H9 (cell line): Measurements from ENCODE around the gene ATP8A2. TPM values are rescaled to one million over a fixed set of nuclear protein-coding genes. Genes with fewer than 3 reads are reported as not detected.

Experiments used
- DNase-seq: peaks from one replicate; pipeline ENCODE4 v3.0.0-alpha.2; 2017
- H2AFZ ChIP-seq: one replicate; pipeline ENCODE4 v1.6.1; 2013; ENCODE audit warnings: mild to moderate bottlenecking, low read length, control low read depth, moderate library complexity
- H2AK5ac ChIP-seq: 2 replicates; pipeline ENCODE4 v1.6.1; 2013; ENCODE audit warnings: low read length, control low read depth, mixed read lengths; ENCODE audit not compliant: insufficient read length
- H2BK120ac ChIP-seq: one replicate; pipeline ENCODE4 v1.6.1; 2013; ENCODE audit warnings: low read depth, mild to moderate bottlenecking, low read length, control low read depth, inconsistent platforms; ENCODE audit not compliant: poor library complexity, severe bottlenecking
- H2BK12ac ChIP-seq: 2 replicates; pipeline ENCODE4 v1.6.1; 2013; ENCODE audit warnings: low read length, control low read depth, mixed read lengths, low read depth; ENCODE audit not compliant: insufficient read length
- H2BK15ac ChIP-seq: 2 replicates; pipeline ENCODE4 v1.6.1; 2013; ENCODE audit warnings: low read depth, low read length, control low read depth
- H2BK20ac ChIP-seq: one replicate; pipeline ENCODE4 v1.6.1; 2013; ENCODE audit warnings: low read depth, mild to moderate bottlenecking, low read length, control low read depth, inconsistent platforms; ENCODE audit not compliant: poor library complexity, severe bottlenecking
- H2BK5ac ChIP-seq: 2 replicates; pipeline ENCODE4 v1.6.1; 2013; ENCODE audit warnings: low read length, control low read depth, mixed read lengths; ENCODE audit not compliant: insufficient read length
- H3K14ac ChIP-seq: 2 replicates; pipeline ENCODE4 v1.6.1; 2013; ENCODE audit warnings: low read length, control low read depth; ENCODE audit not compliant: insufficient read depth
- H3K18ac ChIP-seq: 2 replicates; pipeline ENCODE4 v1.6.1; 2013; ENCODE audit warnings: low read depth, mild to moderate bottlenecking, mixed read lengths, low read length, control low read depth; ENCODE audit not compliant: insufficient read length
- H3K23ac ChIP-seq: 2 replicates; pipeline ENCODE4 v1.6.1; 2013; ENCODE audit warnings: low read length, control low read depth, mixed read lengths, low read depth; ENCODE audit not compliant: insufficient read length
- H3K23me2 ChIP-seq: 2 replicates; pipeline ENCODE4 v1.6.1; 2013; ENCODE audit warnings: low read depth, mild to moderate bottlenecking, mixed read lengths, low read length, control low read depth; ENCODE audit not compliant: insufficient read length, poor library complexity, severe bottlenecking
- H3K27ac ChIP-seq: 2 replicates; pipeline ENCODE4 v1.5.1; 2013; ENCODE audit warnings: low read length, control low read depth, mixed read lengths, low read depth; ENCODE audit not compliant: insufficient read length
- H3K27me3 ChIP-seq: 2 replicates; pipeline ENCODE4 v1.6.1; 2013; ENCODE audit warnings: low read length, control low read depth, inconsistent platforms; ENCODE audit not compliant: insufficient read depth
- H3K4ac ChIP-seq: 2 replicates; pipeline ENCODE4 v1.6.1; 2013; ENCODE audit warnings: low read depth, mild to moderate bottlenecking, control low read depth, inconsistent platforms, low read length, moderate library complexity
- H3K4me1 ChIP-seq: 2 replicates; pipeline ENCODE4 v1.6.1; 2013; ENCODE audit warnings: low read length, control low read depth, inconsistent platforms; ENCODE audit not compliant: insufficient read depth
- H3K4me2 ChIP-seq: 2 replicates; pipeline ENCODE4 v1.6.1; 2013; ENCODE audit warnings: low read length, control low read depth, mixed read lengths; ENCODE audit not compliant: insufficient read length, insufficient read depth
- H3K56ac ChIP-seq: 2 replicates; pipeline ENCODE4 v1.6.1; 2013; ENCODE audit warnings: low read depth, mild to moderate bottlenecking, mixed read lengths, low read length, control low read depth; ENCODE audit not compliant: insufficient read length
- H3K79me1 ChIP-seq: 2 replicates; pipeline ENCODE4 v1.6.1; 2013; ENCODE audit warnings: low read depth, mild to moderate bottlenecking, moderate library complexity, low read length, control low read depth, inconsistent platforms; ENCODE audit not compliant: insufficient read depth, poor library complexity, severe bottlenecking
- H3K79me2 ChIP-seq: 2 replicates; pipeline ENCODE4 v1.6.1; 2013; ENCODE audit warnings: low read length, control low read depth, inconsistent platforms; ENCODE audit not compliant: insufficient read depth
- H3K9ac ChIP-seq: 2 replicates; pipeline ENCODE4 v1.6.1; 2013; ENCODE audit warnings: low read length, control low read depth, mixed read lengths; ENCODE audit not compliant: insufficient read length; ENCODE audit errors: extremely low read depth
- H3K9me3 ChIP-seq: one replicate; pipeline ENCODE4 v1.6.1; 2013; ENCODE audit warnings: low read depth, low read length, inconsistent platforms; ENCODE audit not compliant: control insufficient read depth
- H3T11ph ChIP-seq: one replicate; pipeline ENCODE4 v1.6.1; 2013; ENCODE audit warnings: mild to moderate bottlenecking, low read length, control low read depth, inconsistent platforms
- H4K20me1 ChIP-seq: one replicate; pipeline ENCODE4 v1.6.1; 2013; ENCODE audit not compliant: control insufficient read depth, insufficient read length, insufficient read depth
- H4K5ac ChIP-seq: 2 replicates; pipeline ENCODE4 v1.6.1; 2013; ENCODE audit warnings: low read depth, mild to moderate bottlenecking, mixed read lengths, low read length, control low read depth; ENCODE audit not compliant: insufficient read length
- H4K8ac ChIP-seq: replicated peaks from 2 replicates; pipeline ENCODE4 v1.6.1; 2013; ENCODE audit warnings: low read length, control low read depth, mixed read lengths, low read depth; ENCODE audit not compliant: insufficient read length
- H4K91ac ChIP-seq: 2 replicates; pipeline ENCODE4 v1.6.1; 2013; ENCODE audit warnings: low read depth, mild to moderate bottlenecking, moderate library complexity, mixed read lengths, low read length, control low read depth; ENCODE audit not compliant: insufficient read length
- H3K27ac Mint-ChIP-seq, 3 experiments: 2 replicates in 2 of 3; 3 replicates in 1 of 3; pipeline ENCODE4 v1.8.0; 2020 to 2021; ENCODE audit warnings: mixed read lengths in 3 of 3, mild to moderate bottlenecking in 1 of 3, moderate library complexity in 1 of 3
- H3K27me3 Mint-ChIP-seq: 2 replicates; pipeline ENCODE4 v1.8.0; 2021; ENCODE audit warnings: low read depth, mild to moderate bottlenecking, moderate library complexity, mixed read lengths
- H3K36me3 Mint-ChIP-seq, 3 experiments: 2 replicates in 2 of 3; 3 replicates in 1 of 3; pipeline ENCODE4 v1.8.0; 2020 to 2021; ENCODE audit warnings: low read depth in 3 of 3, mixed read lengths in 3 of 3; ENCODE audit not compliant: insufficient read depth in 1 of 3
- H3K4me1 Mint-ChIP-seq, 2 experiments: 2 replicates each; pipeline ENCODE4 v1.8.0; 2020; ENCODE audit warnings: mixed read lengths in 2 of 2
- H3K4me3 Mint-ChIP-seq, 2 experiments: 2 replicates in 1 of 2; 3 replicates in 1 of 2; pipeline ENCODE4 v1.8.0; 2020 to 2021; ENCODE audit warnings: mild to moderate bottlenecking in 2 of 2, mixed read lengths in 2 of 2, moderate library complexity in 1 of 2
- H3K9me3 Mint-ChIP-seq, 2 experiments: 2 replicates in 1 of 2; 3 replicates in 1 of 2; pipeline ENCODE4 v1.8.0; 2020; ENCODE audit warnings: mild to moderate bottlenecking in 2 of 2, mixed read lengths in 2 of 2, moderate library complexity in 1 of 2
- WGBS: extraction: QIAGEN DNeasy Blood & Tissue Kit; methylation state at CpG from one replicate; pipeline ENCODE4 v1.1.7; 2013; ENCODE audit warnings: missing lambda C conversion rate, low lambda C conversion rate, mixed read lengths; ENCODE audit not compliant: insufficient read length; ENCODE audit errors: extremely low coverage; 5-methylcytosine and 5-hydroxymethylcytosine counted together
- total RNA-seq: library from RNA; stranded (reverse); gene quantifications from 2 replicates; pipeline ENCODE4 v1.2.1, GENCODE V29; 2021
- TF ChIP-seq, protein P1 (sequence below): fragments of 200-600 bp; sonication (generic); conservative IDR thresholded peaks from 3 replicates; pipeline ENCODE4 v1.8.0; 2021; ENCODE audit warnings: antibody characterized with exemption, mild to moderate bottlenecking

Gene ATP8A2
- total RNA-seq, 1 experiment from 2014 or later: 18.2 TPM

DNA sequence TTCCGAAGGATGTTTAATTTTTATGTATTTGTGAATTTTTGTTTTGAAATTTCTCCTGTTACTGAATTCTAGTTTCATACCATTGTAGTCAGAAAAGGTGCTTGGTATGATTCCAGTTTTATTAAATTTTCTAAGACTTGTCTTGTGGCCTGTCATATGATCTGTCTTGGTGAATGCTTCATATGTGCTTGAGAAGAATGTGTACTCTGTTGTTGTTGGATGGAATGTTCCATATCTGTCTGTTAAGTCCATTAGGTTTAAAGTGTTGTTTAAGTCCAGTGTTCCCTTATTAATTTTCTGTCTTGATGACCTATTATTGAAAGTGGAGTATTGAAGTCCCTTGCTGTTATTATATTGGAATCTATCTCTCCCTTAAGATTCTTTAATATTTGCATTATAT, 273.9 kb downstream of the ATP8A2 start:
- H3K27me3 Mint-ChIP-seq: no peaks in the 10 kb centered on the region; the same call in 1 of the 2 replicates
- no peak overlapping the region for H3K27ac Mint-ChIP-seq
- DNase-seq: no peak
- no peaks in the 10 kb centered on the region for H3K79me2 ChIP-seq
- no peak overlapping the region for H3K4ac ChIP-seq
- H3K23ac ChIP-seq: no peak overlapping the region
- H2AK5ac ChIP-seq: no peak overlapping the region
- H2AFZ ChIP-seq: no peak overlapping the region
- no peak overlapping the region for H3T11ph ChIP-seq
- H3K79me1 ChIP-seq: no peaks in the 10 kb centered on the region
- H3K18ac ChIP-seq: no peak overlapping the region
- H3K4me1 ChIP-seq: no peaks in the 10 kb centered on the region
- H4K5ac ChIP-seq: no peak overlapping the region
- H4K20me1 ChIP-seq: no peaks in the 10 kb centered on the region
- H2BK20ac ChIP-seq: no peak overlapping the region
- peaks cover 15 to 26% of the 10 kb centered on the region in 2 experiments; a peak in 4 of 5 replicates for H3K9me3 Mint-ChIP-seq
- no peak overlapping the region for H4K8ac ChIP-seq
- no CpG with 5 or more reads among the region's 1 CpG for WGBS
- H3K9ac ChIP-seq: no peak overlapping the region
- no peak overlapping the region for H3K4me3 Mint-ChIP-seq
- H3K36me3 Mint-ChIP-seq: peaks cover 3 to 19% (median 11%) of the 10 kb centered on the region in 3 experiments
- no peak overlapping the region for H2BK120ac ChIP-seq
- no peaks in the 10 kb centered on the region for H3K23me2 ChIP-seq
- no peak overlapping the region for H3K4me2 ChIP-seq
- H3K27me3 ChIP-seq: no peaks in the 10 kb centered on the region
- H3K56ac ChIP-seq: no peak overlapping the region
- no peak overlapping the region for H3K14ac ChIP-seq
- TF ChIP-seq, protein P1, sequence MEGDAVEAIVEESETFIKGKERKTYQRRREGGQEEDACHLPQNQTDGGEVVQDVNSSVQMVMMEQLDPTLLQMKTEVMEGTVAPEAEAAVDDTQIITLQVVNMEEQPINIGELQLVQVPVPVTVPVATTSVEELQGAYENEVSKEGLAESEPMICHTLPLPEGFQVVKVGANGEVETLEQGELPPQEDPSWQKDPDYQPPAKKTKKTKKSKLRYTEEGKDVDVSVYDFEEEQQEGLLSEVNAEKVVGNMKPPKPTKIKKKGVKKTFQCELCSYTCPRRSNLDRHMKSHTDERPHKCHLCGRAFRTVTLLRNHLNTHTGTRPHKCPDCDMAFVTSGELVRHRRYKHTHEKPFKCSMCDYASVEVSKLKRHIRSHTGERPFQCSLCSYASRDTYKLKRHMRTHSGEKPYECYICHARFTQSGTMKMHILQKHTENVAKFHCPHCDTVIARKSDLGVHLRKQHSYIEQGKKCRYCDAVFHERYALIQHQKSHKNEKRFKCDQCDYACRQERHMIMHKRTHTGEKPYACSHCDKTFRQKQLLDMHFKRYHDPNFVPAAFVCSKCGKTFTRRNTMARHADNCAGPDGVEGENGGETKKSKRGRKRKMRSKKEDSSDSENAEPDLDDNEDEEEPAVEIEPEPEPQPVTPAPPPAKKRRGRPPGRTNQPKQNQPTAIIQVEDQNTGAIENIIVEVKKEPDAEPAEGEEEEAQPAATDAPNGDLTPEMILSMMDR: no peak
- H3K27ac ChIP-seq: no peak overlapping the region
- no peak overlapping the region for H2BK5ac ChIP-seq
- no peak overlapping the region for H4K91ac ChIP-seq
- no peak overlapping the region for H2BK12ac ChIP-seq
- no peaks in the 10 kb centered on the region for H3K9me3 ChIP-seq
- no peak overlapping the region for H2BK15ac ChIP-seq
- H3K4me1 Mint-ChIP-seq: no peaks in the 10 kb centered on the region
